Endodermal cell (in vitro differentiated cells): ENCODE data around the gene CNPY4. TPM values are rescaled to one million over a fixed set of nuclear protein-coding genes. Genes with fewer than 3 reads are reported as not detected.

Source experiments
- DNase-seq: peaks from one replicate; pipeline ENCODE4 v3.0.0-alpha.2; 2017
- H3K27ac ChIP-seq: 2 replicates; pipeline ENCODE4 v1.5.1; 2013; ENCODE audit warnings: mild to moderate bottlenecking, low read depth, low read length, moderate library complexity
- H3K27me3 ChIP-seq: 2 replicates; pipeline ENCODE4 v1.6.1; 2013; ENCODE audit warnings: mild to moderate bottlenecking, low read length, moderate library complexity; ENCODE audit not compliant: insufficient read depth, control insufficient read depth, poor library complexity, severe bottlenecking
- H3K36me3 ChIP-seq: 2 replicates; pipeline ENCODE4 v1.7.0; 2013; ENCODE audit warnings: mild to moderate bottlenecking, low read length, moderate library complexity; ENCODE audit not compliant: control insufficient read depth, insufficient read depth
- H3K4me1 ChIP-seq: one replicate; pipeline ENCODE4 v1.7.0; 2013; ENCODE audit warnings: low read length; ENCODE audit not compliant: control insufficient read depth, insufficient read depth
- H3K4me3 ChIP-seq: 2 replicates; pipeline ENCODE4 v1.5.1; 2013; ENCODE audit warnings: mild to moderate bottlenecking, low read length, moderate library complexity
- H3K9ac ChIP-seq: 2 replicates; pipeline ENCODE4 v1.6.1; 2013; ENCODE audit warnings: mild to moderate bottlenecking, low read length, moderate library complexity; ENCODE audit not compliant: poor library complexity, severe bottlenecking; ENCODE audit errors: extremely low read depth
- H3K9me3 ChIP-seq: 2 replicates; pipeline ENCODE4 v1.6.1; 2013; ENCODE audit warnings: mild to moderate bottlenecking, low read length, moderate library complexity; ENCODE audit not compliant: control insufficient read depth
- H3K27ac Mint-ChIP-seq: 2 replicates; pipeline ENCODE4 v1.8.0; 2020; ENCODE audit warnings: mixed read lengths
- H3K27me3 Mint-ChIP-seq: 2 replicates; pipeline ENCODE4 v1.8.0; 2021; ENCODE audit warnings: mild to moderate bottlenecking, mixed read lengths; ENCODE audit not compliant: insufficient read depth
- H3K36me3 Mint-ChIP-seq: 2 replicates; pipeline ENCODE4 v1.8.0; 2020; ENCODE audit warnings: low read depth, mixed read lengths
- H3K4me1 Mint-ChIP-seq: 2 replicates; pipeline ENCODE4 v1.8.0; 2020; ENCODE audit warnings: mixed read lengths
- H3K4me3 Mint-ChIP-seq: 2 replicates; pipeline ENCODE4 v1.8.0; 2020; ENCODE audit warnings: mild to moderate bottlenecking, moderate library complexity, mixed read lengths
- H3K9me3 Mint-ChIP-seq: 2 replicates; pipeline ENCODE4 v1.8.0; 2020; ENCODE audit warnings: mild to moderate bottlenecking, mixed read lengths
- CTCF ChIP-seq: fragments of 200-600 bp; sonication (generic); conservative IDR thresholded peaks from 2 replicates; pipeline ENCODE4 v1.5.0; 2021; ENCODE audit warnings: antibody characterized with exemption, mild to moderate bottlenecking
- WGBS, 2 experiments: methylation state at CpG; one replicate each; pipeline versions ENCODE4 v1.1.5 to v1.1.7; 2013; ENCODE audit warnings: missing lambda C conversion rate in 2 of 2, mixed read lengths in 1 of 2; ENCODE audit not compliant: insufficient coverage in 1 of 2, insufficient read length in 1 of 2; 5-methylcytosine and 5-hydroxymethylcytosine counted together
- total RNA-seq, 2 donors: library from RNA; stranded (reverse); fragmentation: NEBNext Ultra II Directional in 1 of 2; extraction: Animal tissue kit (Norgen Biotek cat#: 25700) in 1 of 2; gene quantifications; 2 replicates in 1 of 2; 3 replicates in 1 of 2; pipeline ENCODE4 v1.2.1, GENCODE V29; 2021

Gene CNPY4
- total RNA-seq, 2 donors from 2014 or later: 16.2 to 19.4 TPM

GRCh38 chr7:100075418-100075817, 44.0 kb upstream of the CNPY4 start:
- H3K4me1 ChIP-seq: peaks cover 5% of the 10 kb centered on the region
- H3K4me3 ChIP-seq: peak overlapping the region; percentile 28
- no peak overlapping the region for H3K27ac ChIP-seq
- no peak for DNase-seq
- Mint-ChIP-seq H3K4me3 (no peak overlapping the region), H3K4me1 (peaks cover 8% of the 10 kb centered on the region), H3K9me3 (peaks cover 77% of the 10 kb centered on the region), H3K36me3 (peaks cover 97% of the 10 kb centered on the region), H3K27me3 (no peaks in the 10 kb centered on the region), H3K27ac (no peak overlapping the region)
- TF ChIP-seq CTCF: no peak
- peaks cover 82% of the 10 kb centered on the region for H3K9me3 ChIP-seq
- WGBS, 2 experiments: 97 to 100% methylated on average over 4 to 6 of the region's 6 CpGs
- H3K27me3 ChIP-seq: no peaks in the 10 kb centered on the region
- H3K9ac ChIP-seq: no peak overlapping the region
- H3K36me3 ChIP-seq: peaks cover 97% of the 10 kb centered on the region

- no peak for DNase-seq
- Histone ChIP-seq H3K9ac (no peak overlapping the region), H3K36me3 (peaks cover 79% of the 10 kb centered on the region), H3K4me1 (peaks cover 5% of the 10 kb centered on the region), H3K27me3 (no peaks in the 10 kb centered on the region), H3K27ac (no peak overlapping the region), H3K4me3 (no peak overlapping the region), H3K9me3 (peaks cover 65% of the 10 kb centered on the region)
- no peaks in the 10 kb centered on the region for H3K27me3 Mint-ChIP-seq
- 89 to 100% methylated on average over 3 to 4 of the region's 4 CpGs for WGBS, 2 experiments
- H3K4me3 Mint-ChIP-seq: no peak overlapping the region
- H3K4me1 Mint-ChIP-seq: peaks cover 10% of the 10 kb centered on the region
- H3K9me3 Mint-ChIP-seq: peaks cover 62% of the 10 kb centered on the region
- H3K27ac Mint-ChIP-seq: no peak overlapping the region
- TF ChIP-seq CTCF: no peak
- peaks cover 83% of the 10 kb centered on the region for H3K36me3 Mint-ChIP-seq
Measured at GRCh38 chr7:100077205-100077604, 42.2 kb upstream of the CNPY4 start.

GRCh38 chr7:100079024-100079560, 40.3 kb upstream of the CNPY4 start:
- Mint-ChIP-seq H3K27me3 (no peaks in the 10 kb centered on the region), H3K9me3 (peaks cover 44% of the 10 kb centered on the region), H3K27ac (peak overlapping the region; percentile 82), H3K4me1 (peaks cover 15% of the 10 kb centered on the region), H3K36me3 (peaks cover 64% of the 10 kb centered on the region), H3K4me3 (peak overlapping the region; percentile 95)
- H3K9ac ChIP-seq: no peak overlapping the region
- H3K4me1 ChIP-seq: peaks cover 5% of the 10 kb centered on the region
- DNase-seq: no peak
- no peak for TF ChIP-seq CTCF
- H3K36me3 ChIP-seq: peaks cover 61% of the 10 kb centered on the region
- peak overlapping the region; percentile 99 for H3K4me3 ChIP-seq
- no peak overlapping the region for H3K27ac ChIP-seq
- 94 to 97% methylated on average over 6 to 7 of the region's 7 CpGs for WGBS, 2 experiments
- no peaks in the 10 kb centered on the region for H3K27me3 ChIP-seq
- H3K9me3 ChIP-seq: peaks cover 46% of the 10 kb centered on the region
